Uterus (tissue), 4 donors: ENCODE results near the gene SIRT3. TPM values are rescaled to one million over a fixed set of nuclear protein-coding genes. Genes with fewer than 3 reads are reported as not detected.
"Not testable (repeated sequence)": the region's sequence is repeated elsewhere in the genome, so short reads cannot be mapped to it uniquely, and the experiment has no call there.

Source experiments
- DNase-seq, 2 donors: peaks; one replicate each; pipeline ENCODE4 v3.0.0-alpha.2; 2019 to 2020
- H3K27ac ChIP-seq, 2 donors: fragments of 200-600 bp; sonication (generic); 1 replicate in 1 of 2; 2 replicates in 1 of 2; pipeline ENCODE4 v1.5.1; 2016 to 2018
- H3K27me3 ChIP-seq, 2 donors: fragments of 200-600 bp; sonication (generic); one replicate each; pipeline ENCODE4 v1.5.1; 2018 to 2019; ENCODE audit warnings: control low read depth in 1 of 2
- H3K36me3 ChIP-seq, 2 donors: fragments of 200-600 bp; sonication (generic); one replicate each; pipeline ENCODE4 v1.5.1; 2019; ENCODE audit warnings: control low read depth in 1 of 2
- H3K4me1 ChIP-seq, 2 donors: fragments of 200-600 bp; sonication (generic); one replicate each; pipeline ENCODE4 v1.5.1; 2018 to 2019; ENCODE audit warnings: control low read depth in 1 of 2
- H3K4me3 ChIP-seq, 2 donors: fragments of 200-600 bp; sonication (generic); 1 replicate in 1 of 2; 2 replicates in 1 of 2; pipeline ENCODE4 v1.5.1; 2018 to 2019; ENCODE audit warnings: mild to moderate bottlenecking in 1 of 2
- H3K9me3 ChIP-seq, 2 donors: fragments of 200-600 bp; sonication (generic); one replicate each; pipeline ENCODE4 v1.5.1; 2019; ENCODE audit warnings: control low read depth in 1 of 2
- POLR2A ChIP-seq, 2 donors: fragments of 450-650 bp; IDR thresholded peaks; one replicate each; pipeline ENCODE4 v1.6.1; 2016; ENCODE audit warnings: antibody characterized with exemption in 2 of 2, mild to moderate bottlenecking in 1 of 2, moderate library complexity in 1 of 2
- intact Hi-C: fragments of 100-400 bp; cut with DNase I; formaldehyde crosslinking; loops from one replicate; pipeline ENCODE4 v1.15.1; 2023; ENCODE audit warnings: low total_unique reads
- total RNA-seq, 4 donors: library from RNA; depleted of rRNA in 3 of 4; stranded (reverse); fragments of >200 nt in 3 of 4; gene quantifications; one replicate each; pipeline versions ENCODE4 v1.1.0 to v1.2.4, GENCODE V29; 2014 to 2023
- TF ChIP-seq, protein P1 (sequence below), 4 experiments: fragments of 200-600 bp in 2 of 4; fragments of 450-650 bp in 2 of 4; sonication (generic) in 2 of 4; IDR thresholded peaks; one replicate each; pipeline ENCODE4 v1.5.1; 2016 to 2019; ENCODE audit warnings: antibody characterized with exemption in 4 of 4, mild to moderate bottlenecking in 2 of 4, moderate library complexity in 1 of 4
- donor health status: DM: yes; HTN: yes; CAD: no.

SIRT3 gene
- total RNA-seq, 4 donors from 2014 or later = 1.5 to 25.9 (median 9.8) TPM

DNA sequence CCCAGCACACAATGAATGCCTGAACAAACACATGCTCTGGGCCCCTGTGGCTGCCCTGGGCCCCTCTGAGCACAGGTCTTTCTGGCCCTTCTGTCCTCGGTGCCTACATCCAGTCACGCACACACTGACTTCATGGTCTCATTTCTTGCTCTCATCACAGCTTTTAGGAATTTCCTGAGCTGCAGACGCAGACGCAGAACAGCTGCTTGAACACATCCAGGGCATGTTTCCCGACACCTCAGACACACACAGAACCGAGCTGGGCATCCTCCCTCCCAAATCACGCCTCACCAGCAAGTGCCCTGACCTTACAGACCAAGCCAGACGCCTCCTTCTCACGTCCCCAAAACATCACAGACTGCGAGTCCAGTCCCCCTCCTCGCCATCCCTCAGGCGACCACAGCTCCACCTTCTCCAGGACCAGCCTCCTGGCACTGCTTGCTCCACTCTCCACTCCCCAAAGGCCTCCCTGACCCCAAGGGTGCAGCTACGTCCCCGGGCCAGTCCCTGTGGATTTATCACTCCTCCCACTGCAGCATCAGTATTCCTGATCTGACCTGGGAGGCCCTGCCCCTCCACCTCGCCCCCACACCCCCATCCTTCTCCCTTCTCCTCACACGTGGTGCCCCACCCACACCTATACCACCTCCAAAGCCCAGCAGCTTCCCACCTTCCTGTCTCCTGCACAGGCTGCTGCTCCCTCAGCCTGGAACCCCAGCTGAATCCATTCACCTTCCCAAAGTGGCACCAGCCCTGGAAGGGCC, 12.9 kb downstream of the SIRT3 start:
- no peak for DNase-seq
- Histone ChIP-seq H3K4me1 (no peaks in the 10 kb centered on the region), H3K27me3 (no peaks in the 10 kb centered on the region), H3K36me3 (no peaks in the 10 kb centered on the region), H3K9me3 (no peaks in the 10 kb centered on the region), H3K4me3 (no peak overlapping the region), H3K27ac (no peak overlapping the region)
- intact Hi-C loops = no loop called here
- TF ChIP-seq POLR2A (IDR thresholded peaks at IDR 0.05) = no peak
- TF ChIP-seq, protein P1, sequence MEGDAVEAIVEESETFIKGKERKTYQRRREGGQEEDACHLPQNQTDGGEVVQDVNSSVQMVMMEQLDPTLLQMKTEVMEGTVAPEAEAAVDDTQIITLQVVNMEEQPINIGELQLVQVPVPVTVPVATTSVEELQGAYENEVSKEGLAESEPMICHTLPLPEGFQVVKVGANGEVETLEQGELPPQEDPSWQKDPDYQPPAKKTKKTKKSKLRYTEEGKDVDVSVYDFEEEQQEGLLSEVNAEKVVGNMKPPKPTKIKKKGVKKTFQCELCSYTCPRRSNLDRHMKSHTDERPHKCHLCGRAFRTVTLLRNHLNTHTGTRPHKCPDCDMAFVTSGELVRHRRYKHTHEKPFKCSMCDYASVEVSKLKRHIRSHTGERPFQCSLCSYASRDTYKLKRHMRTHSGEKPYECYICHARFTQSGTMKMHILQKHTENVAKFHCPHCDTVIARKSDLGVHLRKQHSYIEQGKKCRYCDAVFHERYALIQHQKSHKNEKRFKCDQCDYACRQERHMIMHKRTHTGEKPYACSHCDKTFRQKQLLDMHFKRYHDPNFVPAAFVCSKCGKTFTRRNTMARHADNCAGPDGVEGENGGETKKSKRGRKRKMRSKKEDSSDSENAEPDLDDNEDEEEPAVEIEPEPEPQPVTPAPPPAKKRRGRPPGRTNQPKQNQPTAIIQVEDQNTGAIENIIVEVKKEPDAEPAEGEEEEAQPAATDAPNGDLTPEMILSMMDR (IDR thresholded peaks at IDR 0.05) = no peak

DNA sequence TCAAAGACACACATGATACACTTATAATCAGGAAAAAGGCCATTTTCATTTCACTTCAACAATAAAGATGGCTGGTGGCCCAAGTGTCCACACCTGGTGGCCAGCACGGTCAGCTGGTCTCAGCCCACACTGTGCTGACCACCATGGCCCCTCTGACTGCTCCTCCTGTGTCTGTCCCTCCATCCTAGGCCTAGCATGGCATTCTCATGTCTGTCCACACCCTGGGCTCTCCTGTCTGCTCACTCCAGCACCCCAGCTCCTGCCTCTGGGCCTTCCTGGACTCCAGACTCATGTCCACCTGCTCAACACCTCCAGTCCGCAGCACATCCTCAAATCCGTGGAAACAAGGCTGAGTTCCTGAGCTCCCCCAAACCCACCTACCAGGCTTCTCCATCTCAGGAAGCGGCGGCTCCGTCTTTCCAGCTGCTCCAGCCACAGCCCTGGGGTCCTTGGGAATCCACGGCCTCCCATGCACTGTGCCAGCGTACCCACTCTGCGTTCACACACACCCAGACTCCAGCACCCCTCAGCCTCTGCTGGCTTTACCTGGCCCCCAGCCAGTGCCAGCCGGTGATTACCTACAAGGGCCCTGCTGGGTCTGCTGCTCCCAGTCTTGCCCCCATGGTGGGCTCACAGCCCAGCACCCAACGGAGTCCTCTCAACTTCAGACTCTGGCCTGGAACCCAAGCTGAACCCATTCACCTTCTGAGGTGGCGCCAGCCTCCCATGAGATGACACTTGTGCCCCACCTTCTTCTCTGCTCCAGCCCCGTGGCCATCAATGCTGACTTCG, 13.9 kb downstream of the SIRT3 start:
- no peaks in the 10 kb centered on the region for H3K36me3 ChIP-seq
- H3K4me3 ChIP-seq = no peak overlapping the region
- no peaks in the 10 kb centered on the region for H3K9me3 ChIP-seq
- DNase-seq = no peak
- no peaks in the 10 kb centered on the region for H3K27me3 ChIP-seq
- H3K27ac ChIP-seq = no peak overlapping the region
- intact Hi-C loops = no loop called here
- TF ChIP-seq POLR2A (IDR thresholded peaks at IDR 0.05) = no peak
- TF ChIP-seq, protein P1 (IDR thresholded peaks at IDR 0.05) = no peak
- no peaks in the 10 kb centered on the region for H3K4me1 ChIP-seq

DNA sequence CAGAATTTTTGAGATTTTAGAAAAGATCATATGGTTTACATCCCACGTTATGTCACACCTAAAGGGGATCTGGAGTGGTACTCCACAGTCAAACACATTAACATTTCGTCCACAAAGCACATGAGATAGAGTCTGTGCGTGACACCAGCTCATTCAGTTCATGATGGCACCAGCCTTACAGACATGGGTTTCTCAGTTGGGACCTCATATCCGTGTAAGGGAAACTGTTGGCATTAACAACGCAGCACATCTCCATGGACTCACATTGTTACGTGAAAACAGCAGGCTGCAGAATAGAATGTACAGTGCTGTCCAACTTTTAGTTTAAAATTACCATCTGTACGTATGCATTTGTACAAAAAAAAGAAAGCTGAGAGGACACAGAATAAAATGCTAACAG, 14.6 kb downstream of the SIRT3 start:
- DNase-seq = no peak
- no peak for TF ChIP-seq POLR2A (IDR thresholded peaks at IDR 0.05)
- TF ChIP-seq, protein P1 (IDR thresholded peaks at IDR 0.05) = no peak
- H3K27ac ChIP-seq = no peak overlapping the region

DNA sequence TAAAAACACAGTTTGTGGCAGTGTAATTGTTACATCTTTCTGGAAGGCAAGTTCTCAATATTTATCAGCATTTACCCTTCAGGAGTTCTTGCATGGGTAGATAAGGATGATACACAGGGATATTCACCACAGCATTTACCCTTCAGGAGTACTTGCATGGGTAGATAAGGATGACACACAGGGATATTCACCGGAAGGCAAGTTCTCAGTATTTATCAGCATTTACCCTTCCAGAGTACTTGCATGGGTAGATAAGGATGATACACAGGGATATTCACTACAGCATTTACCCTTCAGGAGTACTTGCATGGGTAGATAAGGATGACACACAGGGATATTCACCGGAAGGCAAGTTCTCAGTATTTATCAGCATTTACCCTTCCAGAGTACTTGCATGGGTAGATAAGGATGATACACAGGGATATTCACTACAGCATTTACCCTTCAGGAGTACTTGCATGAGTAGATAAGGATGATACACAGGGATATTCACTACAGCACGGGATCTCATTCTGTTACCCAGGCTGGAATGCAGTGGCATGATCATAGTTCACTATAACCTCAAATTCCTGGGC, 15.4 kb downstream of the SIRT3 start:
- H3K36me3 ChIP-seq, intact Hi-C loops, H3K4me1 ChIP-seq, H3K4me3 ChIP-seq, H3K9me3 ChIP-seq, H3K27me3 ChIP-seq, DNase-seq, H3K27ac ChIP-seq: not testable (repeated sequence)

More for the DNA sequence above, 14.6 kb downstream of the SIRT3 start:
- Histone ChIP-seq H3K9me3 (no peaks in the 10 kb centered on the region), H3K36me3 (no peaks in the 10 kb centered on the region), H3K27me3 (no peaks in the 10 kb centered on the region), H3K4me1 (no peaks in the 10 kb centered on the region), H3K4me3 (no peak overlapping the region)
- intact Hi-C loops = no loop called here

DNA sequence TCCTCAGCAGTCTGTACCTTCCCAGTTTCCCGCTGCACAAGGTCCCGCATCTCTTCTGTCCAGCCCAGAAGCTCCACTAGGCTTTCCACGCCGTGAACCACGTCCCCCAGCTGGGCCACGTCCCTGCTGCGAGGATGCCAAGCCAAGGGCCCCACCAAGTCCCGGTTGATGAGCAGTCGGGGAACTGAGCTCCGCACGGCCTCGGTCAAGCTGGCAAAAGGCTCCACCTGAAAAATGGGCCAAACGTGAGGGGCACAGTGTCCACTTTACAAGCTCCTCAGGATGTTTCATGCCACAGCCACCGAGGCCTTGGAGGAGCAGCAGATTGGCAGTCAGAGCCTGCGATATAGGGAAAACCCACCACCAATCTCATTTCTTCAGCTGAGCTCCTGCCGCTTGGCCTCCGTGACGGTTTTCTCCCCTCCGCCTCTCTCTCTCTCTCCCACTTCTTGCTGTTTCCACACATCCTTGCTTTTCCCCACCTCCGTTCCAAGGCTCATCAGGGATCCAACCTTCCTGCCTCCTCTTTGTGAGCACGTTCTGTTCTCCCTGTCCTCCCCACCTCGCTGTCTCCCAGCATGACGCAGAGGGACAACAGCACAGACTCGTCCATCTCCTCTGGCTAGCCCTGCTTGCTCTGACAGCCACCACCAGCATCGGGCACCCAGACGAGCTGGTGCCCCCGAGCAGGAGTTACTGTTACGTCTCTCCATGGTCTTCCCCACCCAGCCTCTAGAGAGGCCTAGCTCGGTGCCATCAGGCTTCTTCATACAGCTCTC, 17.1 kb downstream of the SIRT3 start:
- no peak overlapping the region for H3K27ac ChIP-seq
- no peaks in the 10 kb centered on the region for H3K36me3 ChIP-seq
- no peak for DNase-seq
- H3K9me3 ChIP-seq = no peaks in the 10 kb centered on the region
- H3K27me3 ChIP-seq = no peaks in the 10 kb centered on the region
- no peaks in the 10 kb centered on the region for H3K4me1 ChIP-seq
- intact Hi-C loops = no loop called here
- H3K4me3 ChIP-seq = no peak overlapping the region
- TF ChIP-seq, protein P1 (IDR thresholded peaks at IDR 0.05) = no peak
- TF ChIP-seq POLR2A (IDR thresholded peaks at IDR 0.05) = no peak
